Sigmoid colon (tissue), 4 donors: ENCODE results near the gene SHPK.

Experiments used
- EP300 ChIP-seq, 4 donors: sonication (generic); formaldehyde crosslinking; IDR thresholded peaks; one replicate each; pipeline ENCODE4 v1.6.1; 2017; ENCODE audit warnings: antibody characterized with exemption in 4 of 4
- POLR2AphosphoS5 ChIP-seq, 4 donors: sonication (generic); formaldehyde crosslinking; IDR thresholded peaks; one replicate each; pipeline ENCODE4 v1.6.1; 2017; ENCODE audit warnings: antibody characterized with exemption in 4 of 4
- TF ChIP-seq, protein P1 (sequence below), 4 experiments: fragments of 450-650 bp in 3 of 4; fragments of 200-600 bp in 1 of 4; IDR thresholded peaks; one replicate each; pipeline ENCODE4 v1.5.1; 2016 to 2019; ENCODE audit warnings: antibody characterized with exemption in 4 of 4, mild to moderate bottlenecking in 3 of 4, moderate library complexity in 2 of 4

DNA sequence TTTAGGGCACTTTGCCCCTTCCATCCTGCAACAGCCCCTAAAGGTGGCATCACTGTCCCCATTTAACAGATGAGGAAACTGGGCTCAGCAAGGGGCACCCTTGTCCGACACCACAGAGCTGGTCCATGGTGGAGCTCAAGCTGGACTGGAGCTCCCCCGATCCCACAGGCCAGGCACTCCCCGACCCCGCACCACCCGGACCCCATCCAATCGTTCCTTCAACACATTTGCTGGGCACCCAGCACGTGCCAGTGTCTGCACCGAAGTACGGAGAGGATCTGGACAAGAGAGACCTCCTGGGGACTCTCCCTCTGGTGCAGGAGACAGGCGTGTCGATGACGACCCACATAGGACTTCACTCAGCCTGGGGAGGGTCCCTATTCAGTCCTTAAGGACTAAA lies 46.0 kb upstream of the SHPK start:
- TF ChIP-seq, protein P1, sequence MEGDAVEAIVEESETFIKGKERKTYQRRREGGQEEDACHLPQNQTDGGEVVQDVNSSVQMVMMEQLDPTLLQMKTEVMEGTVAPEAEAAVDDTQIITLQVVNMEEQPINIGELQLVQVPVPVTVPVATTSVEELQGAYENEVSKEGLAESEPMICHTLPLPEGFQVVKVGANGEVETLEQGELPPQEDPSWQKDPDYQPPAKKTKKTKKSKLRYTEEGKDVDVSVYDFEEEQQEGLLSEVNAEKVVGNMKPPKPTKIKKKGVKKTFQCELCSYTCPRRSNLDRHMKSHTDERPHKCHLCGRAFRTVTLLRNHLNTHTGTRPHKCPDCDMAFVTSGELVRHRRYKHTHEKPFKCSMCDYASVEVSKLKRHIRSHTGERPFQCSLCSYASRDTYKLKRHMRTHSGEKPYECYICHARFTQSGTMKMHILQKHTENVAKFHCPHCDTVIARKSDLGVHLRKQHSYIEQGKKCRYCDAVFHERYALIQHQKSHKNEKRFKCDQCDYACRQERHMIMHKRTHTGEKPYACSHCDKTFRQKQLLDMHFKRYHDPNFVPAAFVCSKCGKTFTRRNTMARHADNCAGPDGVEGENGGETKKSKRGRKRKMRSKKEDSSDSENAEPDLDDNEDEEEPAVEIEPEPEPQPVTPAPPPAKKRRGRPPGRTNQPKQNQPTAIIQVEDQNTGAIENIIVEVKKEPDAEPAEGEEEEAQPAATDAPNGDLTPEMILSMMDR (IDR thresholded peaks at IDR 0.05): no peak
- TF ChIP-seq POLR2AphosphoS5 (IDR thresholded peaks at IDR 0.05) (no peak), EP300 (IDR thresholded peaks at IDR 0.05) (no peak)
